Panc1 (cell line): ENCODE measurements around the gene CLDN7. TPM values are rescaled to one million over a fixed set of nuclear protein-coding genes. Genes with fewer than 3 reads are reported as not detected.
A peak's percentile ranks its signal among the peaks of the same experiment; 100 is the strongest.

Source experiments
- ATAC-seq: fragments of 200-7000 bp; cut with Tn5 transposase; 2 replicates; pipeline ENCODE4 v1.9.1; 2020; ENCODE audit warnings: mild to moderate bottlenecking, moderate library complexity
- BruUV-seq: library from RNA; stranded (reverse); fragments of 400-500 nt; replicated peaks from 2 replicates; lab custom pipeline; 2021; lab: Mats Ljungman, UMichigan
- CTCF ChIA-PET: fragments of 300-600 bp; sonication (Branson Sonifier 250); formaldehyde crosslinking; loops from one replicate; lab custom pipeline; 2022; ENCODE audit warnings: antibody characterized with exemption; lab: Charles Lee
- POLR2A ChIA-PET: fragments of 300-600 bp; sonication (Branson Sonifier 250); formaldehyde crosslinking; loops from one replicate; lab custom pipeline; 2022; ENCODE audit warnings: antibody characterized with exemption; lab: Charles Lee
- DNase-seq: peaks from one replicate; pipeline ENCODE4 v3.0.0-alpha.2; 2010; ENCODE audit warnings: low read depth, low spot score
- H3K27ac ChIP-seq: 2 replicates; pipeline ENCODE4 v1.5.1; 2011; ENCODE audit warnings: mild to moderate bottlenecking, low read length, inconsistent platforms
- H3K27me3 ChIP-seq: fragments of 200-500 bp; sonication (Bioruptor generic); 2 replicates; pipeline ENCODE4 v1.6.0; 2014; ENCODE audit warnings: low read length, inconsistent platforms; ENCODE audit not compliant: control insufficient read depth, insufficient read depth
- H3K36me3 ChIP-seq: fragments of 200-500 bp; sonication (Bioruptor generic); 2 replicates; pipeline ENCODE4 v1.5.1; 2014; ENCODE audit warnings: inconsistent platforms, mild to moderate bottlenecking, low read length, moderate library complexity; ENCODE audit not compliant: control insufficient read depth, insufficient read depth
- H3K4me1 ChIP-seq: 2 replicates; pipeline ENCODE4 v1.5.1; 2011; ENCODE audit warnings: inconsistent platforms, mild to moderate bottlenecking, low read length, moderate library complexity; ENCODE audit not compliant: control insufficient read depth, insufficient read depth
- H3K4me3 ChIP-seq, 2 experiments: 2 replicates each; pipeline ENCODE4 v1.5.1; 2011 to 2012; ENCODE audit warnings: low read depth in 2 of 2, low read length in 2 of 2, mild to moderate bottlenecking in 2 of 2, inconsistent platforms in 1 of 2, moderate library complexity in 1 of 2
- H3K9me3 ChIP-seq: fragments of 200-500 bp; sonication (Bioruptor generic); 2 replicates; pipeline ENCODE4 v1.5.1; 2014; ENCODE audit warnings: low read depth, mild to moderate bottlenecking, inconsistent platforms, low read length, moderate library complexity; ENCODE audit not compliant: control insufficient read depth, insufficient read depth
- POLR2AphosphoS5 ChIP-seq: IDR thresholded peaks from 2 replicates; pipeline ENCODE4 v1.6.1; 2012; ENCODE audit warnings: mild to moderate bottlenecking, low read depth, low read length, moderate library complexity
- REST ChIP-seq, 2 experiments: IDR thresholded peaks; 2 replicates each; pipeline ENCODE4 v1.6.1; 2011 to 2012; ENCODE audit warnings: low read depth in 2 of 2, control low read depth in 1 of 2, low read length in 1 of 2, mild to moderate bottlenecking in 1 of 2, moderate library complexity in 1 of 2; ENCODE audit not compliant: insufficient read depth in 1 of 2
- SIN3A ChIP-seq: IDR thresholded peaks from 2 replicates; pipeline ENCODE4 v1.6.1; 2012; ENCODE audit warnings: low read depth, mild to moderate bottlenecking, low read length, moderate library complexity, borderline replicate concordance; ENCODE audit not compliant: insufficient read depth
- TCF7L2 ChIP-seq: IDR thresholded peaks from 2 replicates; pipeline ENCODE4 v1.6.1; 2011; ENCODE audit warnings: mild to moderate bottlenecking, low read depth, low read length, inconsistent platforms
- in situ Hi-C: cut with HindIII; loops from 2 replicates; pipeline ENCODE4 v1.10.0; 2016; ENCODE audit warnings: low sequenced_read_pairs, low pct_unique_long_range_greater_than_20kb
- intact Hi-C: fragments of 100-400 bp; cut with micrococcal nuclease; formaldehyde crosslinking; loops from one replicate; pipeline ENCODE4 v1.10.0; 2022; ENCODE audit not compliant: unreplicated experiment
- total RNA-seq: library from RNA; stranded (reverse); gene quantifications from one replicate; pipeline ENCODE4 v1.2.1, GENCODE V29; 2021; ENCODE audit not compliant: unreplicated experiment
- TF ChIP-seq, protein P1 (sequence below): fragments of 450-650 bp; IDR thresholded peaks from 2 replicates; pipeline ENCODE4 v1.5.1; 2017; ENCODE audit warnings: mild to moderate bottlenecking

Gene CLDN7
- total RNA-seq, 1 experiment from 2014 or later, result 43.1 TPM

- intact Hi-C loops, result no loop called here
- peak overlapping the region; percentile 33 to 38 for H3K4me3 ChIP-seq
- H3K27ac ChIP-seq, result peak overlapping the region; percentile 44; the same call in 1 of the 2 replicates
- ATAC-seq, result peak; percentile 4; the same call in 1 of the 2 replicates
- in situ Hi-C loops, result no loop called here
- CTCF ChIA-PET, result no interaction called here
- POLR2A ChIA-PET, result interaction anchor here (0.5 kb wide), 1 partner anchor 14 kb away, joined by 3 read pairs; no protein-coding TSS in a partner anchor
- DNase-seq, result no peak
- no peaks in the 10 kb centered on the region for H3K27me3 ChIP-seq
- peaks cover 17% of the 10 kb centered on the region for H3K4me1 ChIP-seq
- BruUV-seq, result no TSS peak
- no peaks in the 10 kb centered on the region for H3K9me3 ChIP-seq
- no peaks in the 10 kb centered on the region for H3K36me3 ChIP-seq
- TF ChIP-seq, protein P1, sequence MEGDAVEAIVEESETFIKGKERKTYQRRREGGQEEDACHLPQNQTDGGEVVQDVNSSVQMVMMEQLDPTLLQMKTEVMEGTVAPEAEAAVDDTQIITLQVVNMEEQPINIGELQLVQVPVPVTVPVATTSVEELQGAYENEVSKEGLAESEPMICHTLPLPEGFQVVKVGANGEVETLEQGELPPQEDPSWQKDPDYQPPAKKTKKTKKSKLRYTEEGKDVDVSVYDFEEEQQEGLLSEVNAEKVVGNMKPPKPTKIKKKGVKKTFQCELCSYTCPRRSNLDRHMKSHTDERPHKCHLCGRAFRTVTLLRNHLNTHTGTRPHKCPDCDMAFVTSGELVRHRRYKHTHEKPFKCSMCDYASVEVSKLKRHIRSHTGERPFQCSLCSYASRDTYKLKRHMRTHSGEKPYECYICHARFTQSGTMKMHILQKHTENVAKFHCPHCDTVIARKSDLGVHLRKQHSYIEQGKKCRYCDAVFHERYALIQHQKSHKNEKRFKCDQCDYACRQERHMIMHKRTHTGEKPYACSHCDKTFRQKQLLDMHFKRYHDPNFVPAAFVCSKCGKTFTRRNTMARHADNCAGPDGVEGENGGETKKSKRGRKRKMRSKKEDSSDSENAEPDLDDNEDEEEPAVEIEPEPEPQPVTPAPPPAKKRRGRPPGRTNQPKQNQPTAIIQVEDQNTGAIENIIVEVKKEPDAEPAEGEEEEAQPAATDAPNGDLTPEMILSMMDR, result no peak
- TF ChIP-seq TCF7L2 (no peak), REST (IDR thresholded peaks at IDR 0.05; ENCODE audit: insufficient read depth in 1 of 2, low read depth in 2 of 2, low read length in 1 of 2) (no peak), SIN3A (no peak), POLR2AphosphoS5 (no peak)
These were observed 31.7 kb upstream of the CLDN7 start for GRCh38 chr17:7293816-7294613.

DNA sequence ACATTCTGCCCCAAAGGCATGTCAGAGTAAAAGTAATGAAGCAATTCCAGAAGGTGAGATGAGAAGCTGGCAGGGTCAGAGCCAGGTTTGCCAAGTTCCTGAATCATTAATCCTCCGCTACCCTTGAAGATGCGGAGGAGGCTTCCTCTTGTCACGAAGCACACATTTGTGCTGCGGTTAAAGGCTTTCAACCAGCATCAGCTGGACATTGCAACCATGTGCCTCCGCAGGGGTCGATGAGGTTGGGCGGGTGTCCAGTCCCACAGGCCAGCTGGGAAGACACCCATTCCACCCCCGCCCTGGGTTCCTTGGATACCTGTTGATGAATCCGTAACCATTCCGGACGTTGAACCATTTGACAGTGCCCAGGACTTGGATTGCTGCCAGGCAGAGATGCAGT is 30.9 kb upstream of the CLDN7 start:
- peaks cover 17% of the 10 kb centered on the region for H3K4me1 ChIP-seq
- TF ChIP-seq TCF7L2, result no peak
- no peak for TF ChIP-seq SIN3A
- no peak for TF ChIP-seq REST (IDR thresholded peaks at IDR 0.05; ENCODE audit: insufficient read depth in 1 of 2, low read depth in 2 of 2, low read length in 1 of 2)
- TF ChIP-seq, protein P1, result no peak
- no peak for TF ChIP-seq POLR2AphosphoS5
- no peak overlapping the region for H3K27ac ChIP-seq
- intact Hi-C loops (no loop called here), in situ Hi-C loops (no loop called here)
- no peaks in the 10 kb centered on the region for H3K36me3 ChIP-seq
- CTCF ChIA-PET, result no interaction called here
- DNase-seq (no peak), ATAC-seq (no peak)
- no TSS peak for BruUV-seq
- no peak overlapping the region for H3K4me3 ChIP-seq
- no peaks in the 10 kb centered on the region for H3K27me3 ChIP-seq
- H3K9me3 ChIP-seq, result no peaks in the 10 kb centered on the region
- POLR2A ChIA-PET, result no interaction called here
